Measurements from ENCODE around the gene PITRM1.

Gene PITRM1

DNA sequence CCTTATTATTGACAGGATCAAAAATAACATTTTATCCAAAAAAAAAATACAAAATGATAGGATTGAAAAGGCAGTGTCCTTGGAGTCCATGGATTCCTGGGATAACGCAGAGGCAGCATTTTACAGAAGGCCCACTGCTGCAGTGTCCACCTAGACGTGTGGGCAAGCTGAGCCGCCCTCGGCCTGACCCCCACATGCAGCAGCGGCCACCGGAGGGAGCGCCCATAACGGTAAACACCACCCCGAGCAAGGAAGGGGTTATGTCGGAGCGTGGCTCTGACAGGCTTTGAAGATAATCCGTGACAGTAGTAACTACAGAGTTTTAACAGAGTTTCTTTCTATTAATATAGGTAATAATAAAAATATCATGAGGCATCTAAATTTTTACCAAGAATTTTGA is 45.3 kb upstream of the PITRM1 start:
- no peak for TF ChIP-seq EZH2 (IDR thresholded peaks at IDR 0.05; ENCODE audit: borderline replicate concordance, low read length)
- TF ChIP-seq, protein P1, sequence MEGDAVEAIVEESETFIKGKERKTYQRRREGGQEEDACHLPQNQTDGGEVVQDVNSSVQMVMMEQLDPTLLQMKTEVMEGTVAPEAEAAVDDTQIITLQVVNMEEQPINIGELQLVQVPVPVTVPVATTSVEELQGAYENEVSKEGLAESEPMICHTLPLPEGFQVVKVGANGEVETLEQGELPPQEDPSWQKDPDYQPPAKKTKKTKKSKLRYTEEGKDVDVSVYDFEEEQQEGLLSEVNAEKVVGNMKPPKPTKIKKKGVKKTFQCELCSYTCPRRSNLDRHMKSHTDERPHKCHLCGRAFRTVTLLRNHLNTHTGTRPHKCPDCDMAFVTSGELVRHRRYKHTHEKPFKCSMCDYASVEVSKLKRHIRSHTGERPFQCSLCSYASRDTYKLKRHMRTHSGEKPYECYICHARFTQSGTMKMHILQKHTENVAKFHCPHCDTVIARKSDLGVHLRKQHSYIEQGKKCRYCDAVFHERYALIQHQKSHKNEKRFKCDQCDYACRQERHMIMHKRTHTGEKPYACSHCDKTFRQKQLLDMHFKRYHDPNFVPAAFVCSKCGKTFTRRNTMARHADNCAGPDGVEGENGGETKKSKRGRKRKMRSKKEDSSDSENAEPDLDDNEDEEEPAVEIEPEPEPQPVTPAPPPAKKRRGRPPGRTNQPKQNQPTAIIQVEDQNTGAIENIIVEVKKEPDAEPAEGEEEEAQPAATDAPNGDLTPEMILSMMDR (IDR thresholded peaks at IDR 0.05; ENCODE audit: low read length), result no peak
- Histone ChIP-seq H3K9me3 (ENCODE audit: low read length) (no peaks in the 10 kb centered on the region), H2AFZ (ENCODE audit: low read length) (no peak overlapping the region), H3K9me2 (ENCODE audit: low read depth, low read length) (no peaks in the 10 kb centered on the region), H3K79me2 (ENCODE audit: insufficient read depth, low read length) (no peaks in the 10 kb centered on the region), H3K4me1 (ENCODE audit: insufficient read depth, low read length, severe bottlenecking) (no peaks in the 10 kb centered on the region), H3K4me2 (ENCODE audit: low read length) (no peak overlapping the region), H3K27me3 (ENCODE audit: insufficient read depth, low read length) (no peaks in the 10 kb centered on the region), H3K27ac (ENCODE audit: low read depth, low read length, poor library complexity, severe bottlenecking) (no peak overlapping the region), H3K9ac (ENCODE audit: low read length) (no peak overlapping the region), H3K4me3 (ENCODE audit: low read depth, low read length, poor library complexity, severe bottlenecking) (no peak overlapping the region), H3F3A (ENCODE audit: insufficient read depth, low read length) (no peaks in the 10 kb centered on the region), H3K36me3 (ENCODE audit: insufficient read depth, low read length) (no peaks in the 10 kb centered on the region), H4K20me1 (ENCODE audit: insufficient read depth, low read length) (no peaks in the 10 kb centered on the region)

DNA sequence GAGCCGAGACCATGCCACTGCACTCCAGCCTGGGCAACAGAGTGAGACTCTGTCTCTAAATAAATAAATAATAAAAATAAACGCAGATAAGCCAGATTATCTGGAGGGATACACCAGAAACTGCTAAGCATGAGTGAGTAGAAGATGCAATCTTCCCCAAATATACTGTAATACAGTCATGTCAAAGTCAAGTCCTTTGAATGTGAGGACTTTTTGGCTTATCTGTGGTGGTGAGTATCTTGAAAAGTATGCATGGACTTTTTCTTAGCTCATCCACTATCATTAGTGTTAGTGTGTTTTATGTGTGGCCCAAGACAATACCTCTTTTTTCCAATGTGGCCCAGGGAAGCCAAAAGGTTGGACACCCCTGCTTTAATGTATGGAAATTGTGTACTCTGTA is 44.7 kb upstream of the PITRM1 start:
- H4K20me1 ChIP-seq (ENCODE audit: insufficient read depth, low read length), result no peaks in the 10 kb centered on the region
- H3K9me3 ChIP-seq (ENCODE audit: low read length), result no peaks in the 10 kb centered on the region
- H3F3A ChIP-seq (ENCODE audit: insufficient read depth, low read length), result no peaks in the 10 kb centered on the region
- no peak overlapping the region for H2AFZ ChIP-seq (ENCODE audit: low read length)
- H3K27ac ChIP-seq (ENCODE audit: low read depth, low read length, poor library complexity, severe bottlenecking), result no peak overlapping the region
- H3K79me2 ChIP-seq (ENCODE audit: insufficient read depth, low read length), result no peaks in the 10 kb centered on the region
- TF ChIP-seq, protein P1 (IDR thresholded peaks at IDR 0.05; ENCODE audit: low read length), result no peak
- no peak for TF ChIP-seq EZH2 (IDR thresholded peaks at IDR 0.05; ENCODE audit: borderline replicate concordance, low read length)
- no peak overlapping the region for H3K4me3 ChIP-seq (ENCODE audit: low read depth, low read length, poor library complexity, severe bottlenecking)
- no peaks in the 10 kb centered on the region for H3K9me2 ChIP-seq (ENCODE audit: low read depth, low read length)
- H3K27me3 ChIP-seq (ENCODE audit: insufficient read depth, low read length), result no peaks in the 10 kb centered on the region
- no peaks in the 10 kb centered on the region for H3K4me1 ChIP-seq (ENCODE audit: insufficient read depth, low read length, severe bottlenecking)
- H3K36me3 ChIP-seq (ENCODE audit: insufficient read depth, low read length), result no peaks in the 10 kb centered on the region
- no peak overlapping the region for H3K4me2 ChIP-seq (ENCODE audit: low read length)
- no peak overlapping the region for H3K9ac ChIP-seq (ENCODE audit: low read length)

DNA sequence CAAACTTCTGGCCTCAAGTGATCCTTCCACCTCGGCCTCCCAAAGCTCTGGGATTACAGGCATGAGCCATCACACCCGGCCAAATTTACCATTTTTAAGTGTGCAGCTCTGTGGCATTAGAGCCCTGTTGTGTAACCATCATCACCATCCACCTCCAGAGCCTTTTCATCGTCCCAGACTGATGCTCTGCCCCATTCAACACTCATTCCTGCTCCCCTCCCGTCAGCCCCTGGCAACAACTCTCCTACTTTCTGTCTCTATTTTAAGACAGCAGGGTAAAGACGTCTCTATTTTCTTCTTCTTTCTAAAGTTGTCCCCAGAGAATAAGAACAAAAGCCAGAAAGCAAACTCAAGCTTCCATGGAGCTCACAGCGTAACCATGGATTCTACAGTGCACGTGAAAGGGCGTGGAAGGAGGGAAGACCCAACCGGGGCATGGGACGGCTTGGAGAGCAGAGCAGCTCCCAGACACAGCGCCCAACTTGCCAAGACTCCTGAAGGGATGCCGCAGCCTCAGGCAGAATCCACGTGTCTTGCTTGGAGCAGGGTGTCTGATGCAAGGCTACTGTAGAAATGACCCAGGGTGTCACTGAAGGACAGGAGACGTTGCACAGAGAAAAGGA is 42.7 kb upstream of the PITRM1 start:
- Histone ChIP-seq H3K27me3 (ENCODE audit: insufficient read depth, low read length) (no peaks in the 10 kb centered on the region), H4K20me1 (ENCODE audit: insufficient read depth, low read length) (no peaks in the 10 kb centered on the region), H3K4me3 (ENCODE audit: low read depth, low read length, poor library complexity, severe bottlenecking) (no peak overlapping the region), H3K79me2 (ENCODE audit: insufficient read depth, low read length) (no peaks in the 10 kb centered on the region), H3K27ac (ENCODE audit: low read depth, low read length, poor library complexity, severe bottlenecking) (no peak overlapping the region), H3K9ac (ENCODE audit: low read length) (no peak overlapping the region), H3F3A (ENCODE audit: insufficient read depth, low read length) (no peaks in the 10 kb centered on the region), H3K36me3 (ENCODE audit: insufficient read depth, low read length) (no peaks in the 10 kb centered on the region), H3K9me2 (ENCODE audit: low read depth, low read length) (no peaks in the 10 kb centered on the region), H3K4me1 (ENCODE audit: insufficient read depth, low read length, severe bottlenecking) (no peaks in the 10 kb centered on the region), H3K9me3 (ENCODE audit: low read length) (no peaks in the 10 kb centered on the region), H2AFZ (ENCODE audit: low read length) (no peak overlapping the region), H3K4me2 (ENCODE audit: low read length) (no peak overlapping the region)
- no peak for TF ChIP-seq EZH2 (IDR thresholded peaks at IDR 0.05; ENCODE audit: borderline replicate concordance, low read length)
- TF ChIP-seq, protein P1 (IDR thresholded peaks at IDR 0.05; ENCODE audit: low read length), result no peak
